H1 (cell line): ENCODE data around the gene CACNA2D1. TPM values are rescaled to one million over a fixed set of nuclear protein-coding genes. Genes with fewer than 3 reads are reported as not detected.

Experiments used
- CTCF ChIA-PET: fragments of 300-600 bp; sonication (Branson Sonifier 250); formaldehyde crosslinking; loops from one replicate; lab custom pipeline; 2021; ENCODE audit not compliant: partially characterized antibody; lab: Charles Lee
- POLR2A ChIA-PET: fragments of 300-600 bp; sonication (Branson Sonifier 250); formaldehyde crosslinking; loops from one replicate; lab custom pipeline; 2021; ENCODE audit warnings: inconsistent platforms; ENCODE audit not compliant: partially characterized antibody; lab: Charles Lee
- DNase-seq, 2 experiments: peaks; one replicate each; pipeline versions ENCODE4 v3.0.0 to v3.0.0-alpha.2; 2010 to 2022; ENCODE audit warnings: low spot score in 2 of 2, low read depth in 1 of 2, mixed read lengths in 1 of 2
- FAIRE-seq: peaks from 2 replicates; lab custom pipeline; 2011; peaks lifted over from hg19 to GRCh38; lab: Jason Lieb, UNC
- H2AFZ ChIP-seq: 2 replicates; pipeline ENCODE4 v1.8.1; 2012; ENCODE audit warnings: low read length, inconsistent platforms
- H2AK5ac ChIP-seq: 2 replicates; pipeline ENCODE4 v1.6.1; 2013; ENCODE audit warnings: low read depth, low read length
- H2BK120ac ChIP-seq: replicated peaks from 2 replicates; pipeline ENCODE3; 2013; ENCODE audit warnings: low read depth, low read length, inconsistent platforms
- H2BK12ac ChIP-seq: 2 replicates; pipeline ENCODE4 v1.6.1; 2013; ENCODE audit warnings: low read depth, low read length
- H2BK15ac ChIP-seq: 2 replicates; pipeline ENCODE4 v1.6.1; 2013; ENCODE audit warnings: low read length
- H2BK20ac ChIP-seq: 2 replicates; pipeline ENCODE4 v1.6.1; 2013; ENCODE audit warnings: low read length
- H2BK5ac ChIP-seq: 2 replicates; pipeline ENCODE4 v1.6.1; 2013; ENCODE audit warnings: low read depth, low read length
- H3K14ac ChIP-seq: 2 replicates; pipeline ENCODE4 v1.6.1; 2013; ENCODE audit warnings: inconsistent platforms; ENCODE audit not compliant: insufficient read length
- H3K18ac ChIP-seq: 2 replicates; pipeline ENCODE4 v1.6.1; 2013; ENCODE audit warnings: low read length; ENCODE audit errors: extremely low read depth
- H3K23ac ChIP-seq: 2 replicates; pipeline ENCODE4 v1.6.1; 2013; ENCODE audit warnings: inconsistent platforms; ENCODE audit not compliant: insufficient read length
- H3K23me2 ChIP-seq: 2 replicates; pipeline ENCODE4 v1.6.1; 2013; ENCODE audit warnings: low read depth, low read length
- H3K27ac ChIP-seq: 2 replicates; pipeline ENCODE4 v1.6.1; 2011; ENCODE audit warnings: low read depth, low read length, inconsistent platforms
- H3K27me3 ChIP-seq, 4 experiments: replicated peaks in 1 of 4; 1 replicate in 1 of 4; 2 replicates in 3 of 4; pipeline versions ENCODE4 v1.6.1 to v1.8.1; 2011 to 2013; ENCODE audit warnings: low read length in 3 of 4, mild to moderate bottlenecking in 3 of 4, inconsistent platforms in 2 of 4, mixed read lengths in 2 of 4, moderate library complexity in 1 of 4; ENCODE audit not compliant: control insufficient read depth in 3 of 4, insufficient read depth in 3 of 4; ENCODE audit errors: extremely low read depth in 1 of 4
- H3K36me3 ChIP-seq, 4 experiments: 2 replicates each; pipeline versions ENCODE4 v1.6.1 to v1.8.1; 2011 to 2013; ENCODE audit warnings: mild to moderate bottlenecking in 4 of 4, low read length in 3 of 4, moderate library complexity in 2 of 4, control low read depth in 1 of 4, inconsistent platforms in 1 of 4; ENCODE audit not compliant: insufficient read depth in 4 of 4, control insufficient read depth in 2 of 4
- H3K4ac ChIP-seq: replicated peaks from 2 replicates; pipeline ENCODE3; 2013; ENCODE audit warnings: low read length, low read depth, mixed read lengths, inconsistent platforms; ENCODE audit not compliant: insufficient read length
- H3K4me1 ChIP-seq, 4 experiments: replicated peaks in 1 of 4; 1 replicate in 1 of 4; 2 replicates in 3 of 4; pipeline versions ENCODE4 v1.6.1 to v1.8.1; 2011 to 2013; ENCODE audit warnings: low read length in 3 of 4, inconsistent platforms in 2 of 4, mixed read lengths in 1 of 4; ENCODE audit not compliant: insufficient read depth in 4 of 4, control insufficient read depth in 3 of 4
- H3K4me2 ChIP-seq, 2 experiments: 2 replicates each; pipeline versions ENCODE4 v1.6.1 to v1.8.1; 2011 to 2013; ENCODE audit warnings: low read depth in 2 of 2, low read length in 2 of 2, control low read depth in 1 of 2, inconsistent platforms in 1 of 2, mild to moderate bottlenecking in 1 of 2; ENCODE audit not compliant: insufficient read depth in 1 of 2
- H3K4me3 ChIP-seq, 4 experiments: fragments of 200-600, 300-600 bp in 1 of 4; sonication (generic), shearing (Covaris generic), sonication (Bioruptor Twin) in 1 of 4; 2 replicates each; pipeline versions ENCODE4 v1.5.1 to v1.8.1; 2011 to 2016; ENCODE audit warnings: low read length in 4 of 4, low read depth in 3 of 4, control low read depth in 2 of 4, inconsistent platforms in 2 of 4, mild to moderate bottlenecking in 2 of 4, mixed read lengths in 1 of 4, moderate library complexity in 1 of 4; ENCODE audit not compliant: insufficient read depth in 2 of 4; ENCODE audit errors: extremely low read depth in 1 of 4
- H3K56ac ChIP-seq: replicated peaks from 2 replicates; pipeline ENCODE3; 2013; ENCODE audit warnings: low read depth, mild to moderate bottlenecking, mixed read lengths, low read length, inconsistent platforms; ENCODE audit not compliant: insufficient read length
- H3K79me1 ChIP-seq: 2 replicates; pipeline ENCODE4 v1.6.1; 2013; ENCODE audit warnings: low read depth, low read length, control low read depth
- H3K79me2 ChIP-seq, 2 experiments: 2 replicates each; pipeline versions ENCODE4 v1.6.1 to v1.8.1; 2012 to 2013; ENCODE audit warnings: low read length in 2 of 2, mild to moderate bottlenecking in 2 of 2, inconsistent platforms in 1 of 2; ENCODE audit not compliant: insufficient read depth in 2 of 2, control insufficient read depth in 1 of 2
- H3K9ac ChIP-seq, 4 experiments: replicated peaks in 1 of 4; 1 replicate in 1 of 4; 2 replicates in 3 of 4; pipeline versions ENCODE4 v1.6.1 to v1.8.1; 2011 to 2013; ENCODE audit warnings: low read depth in 3 of 4, low read length in 3 of 4, control low read depth in 2 of 4, mild to moderate bottlenecking in 2 of 4, moderate library complexity in 2 of 4, inconsistent platforms in 1 of 4; ENCODE audit errors: extremely low read depth in 1 of 4
- H3K9me3 ChIP-seq, 2 experiments: 2 replicates each; pipeline versions ENCODE4 v1.6.1 to v1.8.1; 2012 to 2013; ENCODE audit warnings: mild to moderate bottlenecking in 2 of 2, moderate library complexity in 2 of 2, control low read depth in 1 of 2, inconsistent platforms in 1 of 2, low read depth in 1 of 2, low read length in 1 of 2, mixed read lengths in 1 of 2; ENCODE audit not compliant: insufficient read depth in 2 of 2
- H4K20me1 ChIP-seq, 2 experiments: replicated peaks in 1 of 2; 2 replicates each; pipeline versions ENCODE3 to v1.8.1; 2011 to 2013; ENCODE audit warnings: inconsistent platforms in 2 of 2, low read length in 2 of 2, mild to moderate bottlenecking in 1 of 2; ENCODE audit not compliant: insufficient read depth in 2 of 2, control insufficient read depth in 1 of 2
- H4K5ac ChIP-seq: 2 replicates; pipeline ENCODE4 v1.6.1; 2013; ENCODE audit warnings: low read length, low read depth, mixed read lengths, inconsistent platforms; ENCODE audit not compliant: insufficient read length
- H4K8ac ChIP-seq: 2 replicates; pipeline ENCODE4 v1.8.0; 2013; ENCODE audit warnings: mild to moderate bottlenecking, moderate library complexity, low read length, inconsistent platforms; ENCODE audit not compliant: insufficient read depth; ENCODE audit errors: extremely low read depth
- H4K91ac ChIP-seq: replicated peaks from 2 replicates; pipeline ENCODE3; 2013; ENCODE audit warnings: low read length, mixed read lengths, inconsistent platforms; ENCODE audit not compliant: insufficient read length
- RAD21 ChIP-seq, 2 experiments: IDR thresholded peaks in 1 of 2; conservative IDR thresholded peaks in 1 of 2; 2 replicates each; pipeline ENCODE4 v1.6.1; 2011; ENCODE audit warnings: low read depth in 2 of 2, low read length in 2 of 2, improper control_type of control experiment in 1 of 2, inconsistent platforms in 1 of 2, mild to moderate bottlenecking in 1 of 2, moderate library complexity in 1 of 2
- SP4 ChIP-seq: IDR thresholded peaks from 2 replicates; pipeline ENCODE4 v1.6.1; 2012; ENCODE audit warnings: low read length, inconsistent platforms
- WGBS, 2 experiments: shearing (Covaris generic) in 1 of 2; methylation state at CpG; one replicate each; pipeline versions ENCODE4 v1.1.6 to v1.1.7; 2013 to 2015; ENCODE audit warnings: low lambda C conversion rate in 2 of 2, mixed read lengths in 2 of 2, inconsistent platforms in 1 of 2, low coverage in 1 of 2, missing lambda C conversion rate in 1 of 2; ENCODE audit not compliant: insufficient replicate concordance in 2 of 2, insufficient coverage in 1 of 2, insufficient read length in 1 of 2; ENCODE audit errors: extremely low coverage in 1 of 2, missing lambda C conversion rate in 1 of 2; 5-methylcytosine and 5-hydroxymethylcytosine counted together
- polyA plus RNA-seq, 7 experiments: library from polyadenylated mRNA; depleted of rRNA in 3 of 7; stranded (reverse) in 5 of 7; unstranded in 2 of 7; fragments of >200 nt in 5 of 7; fragments of 200-250 nt in 2 of 7; gene quantifications; 1 replicate in 5 of 7; 2 replicates in 1 of 7; 4 replicates in 1 of 7; pipeline versions ENCODE4 v1.2.1 to v1.2.3, GENCODE V29; 2011 to 2013; ENCODE audit warnings: missing spikeins in 2 of 7, mixed read lengths in 2 of 7
- total RNA-seq: library from RNA; stranded (reverse); fragmentation: NEBNext Ultra II Directional; extraction: Animal tissue kit (Norgen Biotek cat#: 25700); gene quantifications from 2 replicates; pipeline ENCODE4 v1.2.1, GENCODE V29; 2021
- TF ChIP-seq, protein P1 (sequence below), 3 experiments: IDR thresholded peaks; 1 replicate in 2 of 3; 2 replicates in 1 of 3; pipeline versions ENCODE4 v1.5.1 to v1.6.1; 2011; ENCODE audit warnings: low read length in 3 of 3, mild to moderate bottlenecking in 3 of 3, inconsistent platforms in 2 of 3, low read depth in 1 of 3, moderate library complexity in 1 of 3; ENCODE audit not compliant: insufficient read depth in 1 of 3; ENCODE audit errors: control extremely low read depth in 1 of 3

CACNA2D1 gene
- total and polyA plus RNA-seq, 2 of the 8 experiments (the other 6 are each of a cell fraction or from before 2014, with no cell fraction given) = 4.3 to 27.3 TPM

- no peaks in the 10 kb centered on the region for H3K23me2 ChIP-seq
- H3K4me2 ChIP-seq = no peak overlapping the region
- ChIA-PET CTCF (interaction anchor here (0.5 to 2.5 kb wide), 37 partner anchors 9 to 637 kb away, joined by 3 to 12 read pairs (median 4); no protein-coding TSS in a partner anchor), POLR2A (no interaction called here)
- WGBS, 2 experiments = 84% methylated on average over 3 of the region's 3 CpGs; no CpG with 5 or more reads in 1 of the 2 experiments
- no peak overlapping the region for H2BK5ac ChIP-seq
- H3K18ac ChIP-seq = no peak overlapping the region
- no peak overlapping the region for H3K4ac ChIP-seq
- no peak overlapping the region for H4K8ac ChIP-seq
- H3K27me3 ChIP-seq = no peaks in the 10 kb centered on the region
- H2BK15ac ChIP-seq = no peak overlapping the region
- H3K27ac ChIP-seq = no peak overlapping the region
- H4K20me1 ChIP-seq = no peaks in the 10 kb centered on the region
- H3K9me3 ChIP-seq = no peaks in the 10 kb centered on the region
- no peak overlapping the region for H3K56ac ChIP-seq
- no peak overlapping the region for H4K91ac ChIP-seq
- H2BK20ac ChIP-seq = no peak overlapping the region
- no peak overlapping the region for H2BK12ac ChIP-seq
- no peak overlapping the region for H4K5ac ChIP-seq
- H2AFZ ChIP-seq = no peak overlapping the region
- H3K23ac ChIP-seq = no peak overlapping the region
- H2BK120ac ChIP-seq = no peak overlapping the region
- no peaks in the 10 kb centered on the region for H3K79me1 ChIP-seq
- H3K9ac ChIP-seq = no peak overlapping the region
- H3K36me3 ChIP-seq = no peaks in the 10 kb centered on the region
- DNase-seq = no peak
- no peak overlapping the region for H3K4me3 ChIP-seq
- H2AK5ac ChIP-seq = no peak overlapping the region
- peak; percentile 73 for FAIRE-seq
- H3K4me1 ChIP-seq = no peaks in the 10 kb centered on the region
- peak; percentile 48 to 53 for TF ChIP-seq RAD21 (IDR thresholded peaks at IDR 0.05 in 1 of 2, conservative IDR thresholded peaks at IDR 0.05 in 1 of 2; ENCODE audit: low read depth in 2 of 2, low read length in 2 of 2)
- TF ChIP-seq SP4 = no peak
- TF ChIP-seq, protein P1, sequence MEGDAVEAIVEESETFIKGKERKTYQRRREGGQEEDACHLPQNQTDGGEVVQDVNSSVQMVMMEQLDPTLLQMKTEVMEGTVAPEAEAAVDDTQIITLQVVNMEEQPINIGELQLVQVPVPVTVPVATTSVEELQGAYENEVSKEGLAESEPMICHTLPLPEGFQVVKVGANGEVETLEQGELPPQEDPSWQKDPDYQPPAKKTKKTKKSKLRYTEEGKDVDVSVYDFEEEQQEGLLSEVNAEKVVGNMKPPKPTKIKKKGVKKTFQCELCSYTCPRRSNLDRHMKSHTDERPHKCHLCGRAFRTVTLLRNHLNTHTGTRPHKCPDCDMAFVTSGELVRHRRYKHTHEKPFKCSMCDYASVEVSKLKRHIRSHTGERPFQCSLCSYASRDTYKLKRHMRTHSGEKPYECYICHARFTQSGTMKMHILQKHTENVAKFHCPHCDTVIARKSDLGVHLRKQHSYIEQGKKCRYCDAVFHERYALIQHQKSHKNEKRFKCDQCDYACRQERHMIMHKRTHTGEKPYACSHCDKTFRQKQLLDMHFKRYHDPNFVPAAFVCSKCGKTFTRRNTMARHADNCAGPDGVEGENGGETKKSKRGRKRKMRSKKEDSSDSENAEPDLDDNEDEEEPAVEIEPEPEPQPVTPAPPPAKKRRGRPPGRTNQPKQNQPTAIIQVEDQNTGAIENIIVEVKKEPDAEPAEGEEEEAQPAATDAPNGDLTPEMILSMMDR (IDR thresholded peaks at IDR 0.05; ENCODE audit: control extremely low read depth in 1 of 3, insufficient read depth in 1 of 3, low read depth in 1 of 3, low read length in 3 of 3) = peak in 2 of 3 experiments; percentile 36 to 61; a peak in 2 of 4 replicates
- H3K79me2 ChIP-seq = no peaks in the 10 kb centered on the region
- no peak overlapping the region for H3K14ac ChIP-seq
These were observed 38.0 kb upstream of the CACNA2D1 start for GRCh38 chr7:82481499-82482097.
